ENCODE measurements around the gene NKG7. TPM values are rescaled to one million over a fixed set of nuclear protein-coding genes. Genes with fewer than 3 reads are reported as not detected.

The NKG7 gene
- total RNA-seq (10 to 100 TPM in 1 of 2 donors, 1 to 10 TPM in 1; 2.0 to 13.6 TPM), polyA plus RNA-seq (1 to 10 TPM; 5.3 to 6.2 TPM)

DNA sequence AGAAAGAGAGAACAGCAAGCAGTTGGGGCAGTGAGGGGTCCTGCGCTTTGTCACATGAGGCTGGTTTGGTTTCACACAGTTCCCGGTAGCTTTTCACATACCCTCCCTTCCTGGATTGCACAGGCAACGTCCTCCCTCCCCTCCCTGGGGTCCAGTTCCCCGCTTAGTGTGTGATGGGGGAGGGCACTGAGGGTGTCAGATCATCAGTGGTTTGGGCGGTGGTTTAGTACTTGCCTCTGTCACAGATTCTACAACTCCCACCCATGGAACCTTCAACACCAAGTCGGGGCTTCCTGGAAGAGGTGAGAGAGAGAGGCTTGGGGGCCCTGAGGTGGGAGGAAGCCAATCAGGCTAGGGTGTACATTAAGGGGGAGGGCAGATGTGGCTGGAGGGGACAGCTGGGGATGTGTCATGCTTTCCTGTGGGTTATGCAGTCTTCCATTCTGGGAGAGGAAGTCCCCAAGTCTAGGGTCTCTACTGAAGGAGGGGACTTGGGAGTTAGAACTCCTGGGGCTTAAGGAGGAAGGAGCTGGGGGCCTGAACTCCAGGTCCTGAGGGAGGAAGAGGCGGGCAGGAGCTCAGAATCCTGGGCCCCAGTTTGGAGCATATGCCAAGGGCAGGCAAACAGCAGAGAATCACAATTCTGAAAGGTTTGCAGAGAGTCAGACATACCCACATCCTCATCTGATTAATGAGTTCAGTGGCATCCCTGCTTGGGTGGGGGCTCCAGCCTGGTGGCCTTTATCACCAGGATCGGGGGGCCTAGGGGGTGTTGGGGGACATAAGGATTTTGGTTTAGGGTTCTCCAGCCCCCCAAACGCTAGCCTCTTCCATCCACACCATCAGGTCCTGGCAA, at the start of gene NKG7:
TSS of gene NKG7 (minus strand) at position 6 of the 856 bp plus-strand sequence. CDS start 119 bp downstream, outside the sequence.
- peaks cover 0 to 10% (median 1%) of the 10 kb centered on the region in 4 donors for H3K4me1 ChIP-seq (ENCODE audit: control insufficient read depth in 4 of 4, insufficient read depth in 4 of 4, low read length in 3 of 4)
- no peak within 1 kb of the TSS for H3K9ac ChIP-seq (ENCODE audit: low read depth in 1 of 2, low read length in 2 of 2)
- H3K4me3 ChIP-seq (ENCODE audit: low read depth in 1 of 3, low read length in 3 of 3), result peak within 1 kb of the TSS in 1 of 3 donors; percentile 1
- TF ChIP-seq, protein P1, sequence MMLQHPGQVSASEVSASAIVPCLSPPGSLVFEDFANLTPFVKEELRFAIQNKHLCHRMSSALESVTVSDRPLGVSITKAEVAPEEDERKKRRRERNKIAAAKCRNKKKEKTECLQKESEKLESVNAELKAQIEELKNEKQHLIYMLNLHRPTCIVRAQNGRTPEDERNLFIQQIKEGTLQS (IDR thresholded peaks at IDR 0.05), result no peak
- no peak for TF ChIP-seq SP1 (IDR thresholded peaks at IDR 0.05)
- TF ChIP-seq, protein P2, sequence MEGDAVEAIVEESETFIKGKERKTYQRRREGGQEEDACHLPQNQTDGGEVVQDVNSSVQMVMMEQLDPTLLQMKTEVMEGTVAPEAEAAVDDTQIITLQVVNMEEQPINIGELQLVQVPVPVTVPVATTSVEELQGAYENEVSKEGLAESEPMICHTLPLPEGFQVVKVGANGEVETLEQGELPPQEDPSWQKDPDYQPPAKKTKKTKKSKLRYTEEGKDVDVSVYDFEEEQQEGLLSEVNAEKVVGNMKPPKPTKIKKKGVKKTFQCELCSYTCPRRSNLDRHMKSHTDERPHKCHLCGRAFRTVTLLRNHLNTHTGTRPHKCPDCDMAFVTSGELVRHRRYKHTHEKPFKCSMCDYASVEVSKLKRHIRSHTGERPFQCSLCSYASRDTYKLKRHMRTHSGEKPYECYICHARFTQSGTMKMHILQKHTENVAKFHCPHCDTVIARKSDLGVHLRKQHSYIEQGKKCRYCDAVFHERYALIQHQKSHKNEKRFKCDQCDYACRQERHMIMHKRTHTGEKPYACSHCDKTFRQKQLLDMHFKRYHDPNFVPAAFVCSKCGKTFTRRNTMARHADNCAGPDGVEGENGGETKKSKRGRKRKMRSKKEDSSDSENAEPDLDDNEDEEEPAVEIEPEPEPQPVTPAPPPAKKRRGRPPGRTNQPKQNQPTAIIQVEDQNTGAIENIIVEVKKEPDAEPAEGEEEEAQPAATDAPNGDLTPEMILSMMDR (IDR thresholded peaks at IDR 0.05; ENCODE audit: low read depth, low read length, missing input control), result no peak
- TF ChIP-seq NR2F2 (IDR thresholded peaks at IDR 0.05), result no peak
- DNase-seq (ENCODE audit: low spot score), result no peak
- peak within 1 kb of the TSS; percentile 10 to 26 for H3K27ac ChIP-seq (ENCODE audit: low read depth in 1 of 2, low read length in 2 of 2)
- no peaks in the 10 kb centered on the region for H3K9me3 ChIP-seq (ENCODE audit: control insufficient read depth in 4 of 4, low read length in 3 of 4)
- H3K27me3 ChIP-seq (ENCODE audit: control insufficient read depth in 4 of 4, insufficient read depth in 4 of 4, low read length in 3 of 4), result no peaks in the 10 kb centered on the region
- no peaks in the 10 kb centered on the region for H3K36me3 ChIP-seq (ENCODE audit: control insufficient read depth in 4 of 4, insufficient read depth in 3 of 4, low read depth in 1 of 4, low read length in 3 of 4)
- 53% methylated on average over 9 of the region's 9 CpGs for WGBS

DNA sequence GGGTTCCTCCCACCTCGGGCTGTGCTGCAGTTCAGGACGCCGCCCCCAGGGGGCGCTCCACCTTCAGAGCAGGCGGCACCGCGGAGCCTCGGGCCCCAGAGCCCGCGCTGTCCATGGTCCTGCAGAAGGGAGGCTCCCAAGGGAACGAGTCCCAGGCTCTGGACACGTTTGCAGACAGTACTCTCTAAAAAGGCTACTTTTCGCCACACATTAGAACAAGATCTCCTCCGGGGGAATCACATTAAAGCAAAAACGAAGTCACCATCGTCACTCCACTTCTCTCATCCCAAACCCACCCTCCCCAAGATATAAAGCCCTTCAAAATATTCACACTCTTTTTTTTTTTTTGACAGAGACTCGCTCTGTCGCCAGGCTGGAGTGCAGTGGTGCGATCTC, 49.6 kb upstream of the NKG7 start:
- DNase-seq (ENCODE audit: low spot score), result peak; percentile 96
- 8% methylated on average over 19 of the region's 19 CpGs for WGBS
- H3K27ac ChIP-seq (ENCODE audit: low read depth in 1 of 2, low read length in 2 of 2), result no peak overlapping the region
- H3K9ac ChIP-seq (ENCODE audit: low read depth in 1 of 2, low read length in 2 of 2), result no peak overlapping the region
- no peak overlapping the region for H3K4me3 ChIP-seq (ENCODE audit: low read depth in 1 of 3, low read length in 3 of 3)
- no peak for TF ChIP-seq FOXA2 (IDR thresholded peaks at IDR 0.05)
- TF ChIP-seq HNF4G (IDR thresholded peaks at IDR 0.05), result no peak
- TF ChIP-seq, protein P3, sequence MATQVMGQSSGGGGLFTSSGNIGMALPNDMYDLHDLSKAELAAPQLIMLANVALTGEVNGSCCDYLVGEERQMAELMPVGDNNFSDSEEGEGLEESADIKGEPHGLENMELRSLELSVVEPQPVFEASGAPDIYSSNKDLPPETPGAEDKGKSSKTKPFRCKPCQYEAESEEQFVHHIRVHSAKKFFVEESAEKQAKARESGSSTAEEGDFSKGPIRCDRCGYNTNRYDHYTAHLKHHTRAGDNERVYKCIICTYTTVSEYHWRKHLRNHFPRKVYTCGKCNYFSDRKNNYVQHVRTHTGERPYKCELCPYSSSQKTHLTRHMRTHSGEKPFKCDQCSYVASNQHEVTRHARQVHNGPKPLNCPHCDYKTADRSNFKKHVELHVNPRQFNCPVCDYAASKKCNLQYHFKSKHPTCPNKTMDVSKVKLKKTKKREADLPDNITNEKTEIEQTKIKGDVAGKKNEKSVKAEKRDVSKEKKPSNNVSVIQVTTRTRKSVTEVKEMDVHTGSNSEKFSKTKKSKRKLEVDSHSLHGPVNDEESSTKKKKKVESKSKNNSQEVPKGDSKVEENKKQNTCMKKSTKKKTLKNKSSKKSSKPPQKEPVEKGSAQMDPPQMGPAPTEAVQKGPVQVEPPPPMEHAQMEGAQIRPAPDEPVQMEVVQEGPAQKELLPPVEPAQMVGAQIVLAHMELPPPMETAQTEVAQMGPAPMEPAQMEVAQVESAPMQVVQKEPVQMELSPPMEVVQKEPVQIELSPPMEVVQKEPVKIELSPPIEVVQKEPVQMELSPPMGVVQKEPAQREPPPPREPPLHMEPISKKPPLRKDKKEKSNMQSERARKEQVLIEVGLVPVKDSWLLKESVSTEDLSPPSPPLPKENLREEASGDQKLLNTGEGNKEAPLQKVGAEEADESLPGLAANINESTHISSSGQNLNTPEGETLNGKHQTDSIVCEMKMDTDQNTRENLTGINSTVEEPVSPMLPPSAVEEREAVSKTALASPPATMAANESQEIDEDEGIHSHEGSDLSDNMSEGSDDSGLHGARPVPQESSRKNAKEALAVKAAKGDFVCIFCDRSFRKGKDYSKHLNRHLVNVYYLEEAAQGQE (IDR thresholded peaks at IDR 0.05), result peak; percentile 100
- no peak for TF ChIP-seq YY1 (IDR thresholded peaks at IDR 0.05)
- no peak for TF ChIP-seq JUND (IDR thresholded peaks at IDR 0.05)
- TF ChIP-seq SP1 (IDR thresholded peaks at IDR 0.05), result no peak
- TF ChIP-seq, protein P4, sequence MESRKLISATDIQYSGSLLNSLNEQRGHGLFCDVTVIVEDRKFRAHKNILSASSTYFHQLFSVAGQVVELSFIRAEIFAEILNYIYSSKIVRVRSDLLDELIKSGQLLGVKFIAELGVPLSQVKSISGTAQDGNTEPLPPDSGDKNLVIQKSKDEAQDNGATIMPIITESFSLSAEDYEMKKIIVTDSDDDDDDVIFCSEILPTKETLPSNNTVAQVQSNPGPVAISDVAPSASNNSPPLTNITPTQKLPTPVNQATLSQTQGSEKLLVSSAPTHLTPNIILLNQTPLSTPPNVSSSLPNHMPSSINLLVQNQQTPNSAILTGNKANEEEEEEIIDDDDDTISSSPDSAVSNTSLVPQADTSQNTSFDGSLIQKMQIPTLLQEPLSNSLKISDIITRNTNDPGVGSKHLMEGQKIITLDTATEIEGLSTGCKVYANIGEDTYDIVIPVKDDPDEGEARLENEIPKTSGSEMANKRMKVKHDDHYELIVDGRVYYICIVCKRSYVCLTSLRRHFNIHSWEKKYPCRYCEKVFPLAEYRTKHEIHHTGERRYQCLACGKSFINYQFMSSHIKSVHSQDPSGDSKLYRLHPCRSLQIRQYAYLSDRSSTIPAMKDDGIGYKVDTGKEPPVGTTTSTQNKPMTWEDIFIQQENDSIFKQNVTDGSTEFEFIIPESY (IDR thresholded peaks at IDR 0.05), result no peak
- TF ChIP-seq RAD21 (IDR thresholded peaks at IDR 0.05), result peak; percentile 90 to 91
- TF ChIP-seq, protein P2 (IDR thresholded peaks at IDR 0.05; ENCODE audit: low read depth, low read length, missing input control), result peak; percentile 99
- H3K9me3 ChIP-seq (ENCODE audit: control insufficient read depth in 4 of 4, low read length in 3 of 4), result no peaks in the 10 kb centered on the region
- no peaks in the 10 kb centered on the region for H3K36me3 ChIP-seq (ENCODE audit: control insufficient read depth in 4 of 4, insufficient read depth in 3 of 4, low read depth in 1 of 4, low read length in 3 of 4)
- no peaks in the 10 kb centered on the region for H3K4me1 ChIP-seq (ENCODE audit: control insufficient read depth in 4 of 4, insufficient read depth in 4 of 4, low read length in 3 of 4)
- no peaks in the 10 kb centered on the region for H3K27me3 ChIP-seq (ENCODE audit: control insufficient read depth in 4 of 4, insufficient read depth in 4 of 4, low read length in 3 of 4)
